RWPE2 (cell line): Measurements from ENCODE around the gene RAPGEF2.

Source experiments
- ATAC-seq: fragments of 200-7000 bp; cut with Tn5 transposase; 3 replicates; pipeline ENCODE4 v1.9.1; 2021; ENCODE audit warnings: low read depth
- DNase-seq: peaks from one replicate; pipeline ENCODE4 v3.0.0-alpha.2; 2020; ENCODE audit warnings: low spot score
- H3K27ac ChIP-seq: fragments of 450-650 bp; 2 replicates; pipeline ENCODE4 v1.5.1; 2017; ENCODE audit warnings: mild to moderate bottlenecking; ENCODE audit not compliant: poor library complexity, severe bottlenecking
- H3K27me3 ChIP-seq: fragments of 250-450 bp; sonication (Bioruptor Pico); 2 replicates; pipeline ENCODE4 v1.5.1; 2021; ENCODE audit warnings: mild to moderate bottlenecking, moderate library complexity; ENCODE audit not compliant: insufficient read depth, poor library complexity, severe bottlenecking
- H3K36me3 ChIP-seq: fragments of 250-450 bp; sonication (Bioruptor Pico); 2 replicates; pipeline ENCODE4 v1.5.1; 2020; ENCODE audit warnings: low read depth, mild to moderate bottlenecking, moderate library complexity
- H3K4me1 ChIP-seq: fragments of 250-450 bp; sonication (Bioruptor Pico); 2 replicates; pipeline ENCODE4 v1.5.1; 2021; ENCODE audit warnings: mild to moderate bottlenecking, moderate library complexity; ENCODE audit not compliant: insufficient read depth, poor library complexity, severe bottlenecking
- H3K4me3 ChIP-seq: fragments of 250-450 bp; sonication (Bioruptor Pico); 2 replicates; pipeline ENCODE4 v1.5.1; 2021; ENCODE audit warnings: mild to moderate bottlenecking, moderate library complexity; ENCODE audit not compliant: severe bottlenecking
- H3K9me3 ChIP-seq: fragments of 250-450 bp; sonication (Bioruptor Pico); 2 replicates; pipeline ENCODE4 v1.5.1; 2021; ENCODE audit warnings: mild to moderate bottlenecking, moderate library complexity; ENCODE audit not compliant: severe bottlenecking
- TF ChIP-seq, protein P1 (sequence below): fragments of 450-650 bp; IDR thresholded peaks from one replicate; pipeline ENCODE4 v1.5.1; 2017; ENCODE audit warnings: mild to moderate bottlenecking, moderate library complexity; ENCODE audit not compliant: poor library complexity, severe bottlenecking

The RAPGEF2 gene

DNA sequence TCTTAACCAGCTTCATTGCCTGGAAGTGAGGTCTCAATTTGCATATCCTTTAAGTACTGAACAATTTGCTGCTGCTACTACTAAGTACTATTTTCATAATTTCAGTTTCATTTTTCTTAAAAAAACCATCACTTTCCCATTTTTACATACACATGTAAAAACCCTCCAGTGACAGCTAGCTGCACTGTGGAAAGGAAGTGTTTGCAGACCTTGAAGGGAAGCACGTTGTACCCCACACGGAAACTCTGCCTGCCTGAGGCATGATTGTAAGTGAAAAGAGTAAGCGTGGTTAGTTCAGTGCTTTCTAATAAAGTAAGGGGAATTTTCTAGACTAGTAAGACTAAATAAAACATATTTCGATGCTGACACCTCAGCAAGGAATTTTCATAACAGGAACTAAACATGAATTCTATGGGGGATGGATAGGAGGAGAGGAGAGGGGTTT is 103.6 kb downstream of the RAPGEF2 start:
- DNase-seq (no peak), ATAC-seq (no peak)
- no peak overlapping the region for H3K27ac ChIP-seq
- TF ChIP-seq, protein P1, sequence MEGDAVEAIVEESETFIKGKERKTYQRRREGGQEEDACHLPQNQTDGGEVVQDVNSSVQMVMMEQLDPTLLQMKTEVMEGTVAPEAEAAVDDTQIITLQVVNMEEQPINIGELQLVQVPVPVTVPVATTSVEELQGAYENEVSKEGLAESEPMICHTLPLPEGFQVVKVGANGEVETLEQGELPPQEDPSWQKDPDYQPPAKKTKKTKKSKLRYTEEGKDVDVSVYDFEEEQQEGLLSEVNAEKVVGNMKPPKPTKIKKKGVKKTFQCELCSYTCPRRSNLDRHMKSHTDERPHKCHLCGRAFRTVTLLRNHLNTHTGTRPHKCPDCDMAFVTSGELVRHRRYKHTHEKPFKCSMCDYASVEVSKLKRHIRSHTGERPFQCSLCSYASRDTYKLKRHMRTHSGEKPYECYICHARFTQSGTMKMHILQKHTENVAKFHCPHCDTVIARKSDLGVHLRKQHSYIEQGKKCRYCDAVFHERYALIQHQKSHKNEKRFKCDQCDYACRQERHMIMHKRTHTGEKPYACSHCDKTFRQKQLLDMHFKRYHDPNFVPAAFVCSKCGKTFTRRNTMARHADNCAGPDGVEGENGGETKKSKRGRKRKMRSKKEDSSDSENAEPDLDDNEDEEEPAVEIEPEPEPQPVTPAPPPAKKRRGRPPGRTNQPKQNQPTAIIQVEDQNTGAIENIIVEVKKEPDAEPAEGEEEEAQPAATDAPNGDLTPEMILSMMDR, result no peak
- no peaks in the 10 kb centered on the region for H3K27me3 ChIP-seq
- peaks cover 8% of the 10 kb centered on the region for H3K4me1 ChIP-seq
- H3K9me3 ChIP-seq, result no peaks in the 10 kb centered on the region
- no peaks in the 10 kb centered on the region for H3K36me3 ChIP-seq
- H3K4me3 ChIP-seq, result no peak overlapping the region

GRCh38 chr4:159209249-159209648 is 106.4 kb downstream of the RAPGEF2 start:
- Histone ChIP-seq H3K27ac (no peak overlapping the region), H3K9me3 (no peaks in the 10 kb centered on the region), H3K36me3 (no peaks in the 10 kb centered on the region; the same call in 1 of the 2 replicates), H3K27me3 (no peaks in the 10 kb centered on the region), H3K4me3 (no peak overlapping the region), H3K4me1 (peaks cover 8% of the 10 kb centered on the region)
- ATAC-seq, result no peak
- no peak for DNase-seq
- TF ChIP-seq, protein P1, result no peak

GRCh38 chr4:159210975-159211374 is 108.1 kb downstream of the RAPGEF2 start:
- DNase-seq (no peak), ATAC-seq (no peak)
- TF ChIP-seq, protein P1, result no peak
- Histone ChIP-seq H3K4me3 (no peak overlapping the region), H3K4me1 (peaks cover 8% of the 10 kb centered on the region), H3K9me3 (no peaks in the 10 kb centered on the region), H3K27me3 (no peaks in the 10 kb centered on the region), H3K27ac (no peak overlapping the region), H3K36me3 (no peaks in the 10 kb centered on the region; the same call in 1 of the 2 replicates)

- Histone ChIP-seq H3K4me1 (no peaks in the 10 kb centered on the region), H3K27ac (no peak overlapping the region), H3K4me3 (no peak overlapping the region), H3K36me3 (no peaks in the 10 kb centered on the region; the same call in 1 of the 2 replicates), H3K27me3 (no peaks in the 10 kb centered on the region), H3K9me3 (no peaks in the 10 kb centered on the region)
- DNase-seq (no peak), ATAC-seq (no peak)
- TF ChIP-seq, protein P1, result no peak
These were observed 109.9 kb downstream of the RAPGEF2 start for GRCh38 chr4:159212675-159213293.

DNA sequence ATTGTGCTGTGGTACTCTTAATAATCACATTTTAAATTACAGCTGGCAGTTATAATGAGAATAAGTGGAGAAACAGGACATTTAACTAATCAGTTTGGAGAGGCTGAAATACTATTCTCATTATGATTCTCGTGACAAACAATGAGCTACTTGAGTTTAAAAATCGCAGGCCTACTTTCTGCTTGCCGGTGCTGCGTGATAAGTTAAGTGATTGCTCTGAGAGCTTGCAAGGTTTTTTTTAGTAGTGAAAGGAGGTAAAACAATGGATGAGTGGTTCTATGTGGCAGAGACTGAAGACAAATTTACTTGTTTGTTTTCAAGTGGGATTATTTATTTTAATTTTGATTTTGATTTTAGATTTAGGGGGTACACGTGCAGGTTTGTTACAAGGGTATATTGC is 114.0 kb downstream of the RAPGEF2 start:
- no peak overlapping the region for H3K4me3 ChIP-seq
- no peaks in the 10 kb centered on the region for H3K4me1 ChIP-seq
- H3K27ac ChIP-seq, result no peak overlapping the region
- H3K27me3 ChIP-seq, result no peaks in the 10 kb centered on the region
- ATAC-seq (no peak), DNase-seq (no peak)
- H3K9me3 ChIP-seq, result no peaks in the 10 kb centered on the region
- H3K36me3 ChIP-seq, result no peaks in the 10 kb centered on the region; the same call in 1 of the 2 replicates
- TF ChIP-seq, protein P1, result no peak
